Measurements from ENCODE around the gene CPZ. TPM values are rescaled to one million over a fixed set of nuclear protein-coding genes. Genes with fewer than 3 reads are reported as not detected.

CPZ gene
- total RNA-seq, 4 donors from 2014 or later: 1.2 to 2.0 (median 1.5) TPM; not detected in 1

DNA sequence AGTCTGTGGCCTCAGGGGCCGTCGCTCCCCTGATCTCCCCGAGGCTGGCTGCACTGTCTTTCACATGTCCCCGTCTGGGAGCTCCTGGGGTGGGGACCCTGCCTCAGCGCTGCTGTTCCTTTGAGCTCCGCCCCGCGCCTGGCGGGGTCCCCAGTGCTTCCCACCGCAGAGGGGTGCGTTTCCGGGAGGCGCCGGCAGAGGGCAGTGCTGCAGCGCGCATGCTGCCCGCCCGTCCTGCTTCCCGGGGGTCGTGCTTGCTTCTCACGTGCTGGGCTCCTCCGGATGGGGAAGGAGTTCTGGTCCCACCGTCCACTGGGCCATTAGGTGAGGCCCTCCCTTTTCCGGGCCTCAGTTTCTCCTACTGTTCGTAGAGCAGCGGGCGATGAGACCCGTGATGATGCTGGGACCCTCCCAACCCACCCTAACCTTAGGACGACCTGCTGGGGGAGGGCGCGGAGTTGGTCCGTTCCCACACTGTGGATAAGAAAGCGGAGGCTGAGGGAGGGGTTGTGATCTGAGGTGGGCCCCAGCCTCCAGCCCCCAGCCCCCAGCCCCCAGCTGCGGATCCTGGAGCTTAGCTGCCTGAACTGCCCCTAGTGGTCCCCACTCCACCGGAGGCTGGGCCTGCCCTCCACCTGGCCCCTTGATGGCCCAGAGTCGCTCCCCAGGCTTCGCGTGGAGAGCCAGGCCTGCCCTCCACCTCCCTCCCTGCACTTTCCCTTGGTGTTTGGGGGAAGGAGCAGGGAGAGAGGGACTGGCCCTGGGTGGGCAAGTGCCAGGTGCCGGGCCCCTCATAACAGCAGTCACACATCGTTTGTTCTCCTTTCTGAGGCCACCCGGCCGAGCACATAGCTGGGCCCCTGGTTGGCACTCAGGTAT, 15.3 kb downstream of the CPZ start:
- no peaks in the 10 kb centered on the region for H3K9me3 ChIP-seq
- no peak overlapping the region for H3K27ac ChIP-seq
- H3K4me3 ChIP-seq: no peak overlapping the region
- TF ChIP-seq POLR2A (IDR thresholded peaks at IDR 0.05): no peak
- TF ChIP-seq, protein P1, sequence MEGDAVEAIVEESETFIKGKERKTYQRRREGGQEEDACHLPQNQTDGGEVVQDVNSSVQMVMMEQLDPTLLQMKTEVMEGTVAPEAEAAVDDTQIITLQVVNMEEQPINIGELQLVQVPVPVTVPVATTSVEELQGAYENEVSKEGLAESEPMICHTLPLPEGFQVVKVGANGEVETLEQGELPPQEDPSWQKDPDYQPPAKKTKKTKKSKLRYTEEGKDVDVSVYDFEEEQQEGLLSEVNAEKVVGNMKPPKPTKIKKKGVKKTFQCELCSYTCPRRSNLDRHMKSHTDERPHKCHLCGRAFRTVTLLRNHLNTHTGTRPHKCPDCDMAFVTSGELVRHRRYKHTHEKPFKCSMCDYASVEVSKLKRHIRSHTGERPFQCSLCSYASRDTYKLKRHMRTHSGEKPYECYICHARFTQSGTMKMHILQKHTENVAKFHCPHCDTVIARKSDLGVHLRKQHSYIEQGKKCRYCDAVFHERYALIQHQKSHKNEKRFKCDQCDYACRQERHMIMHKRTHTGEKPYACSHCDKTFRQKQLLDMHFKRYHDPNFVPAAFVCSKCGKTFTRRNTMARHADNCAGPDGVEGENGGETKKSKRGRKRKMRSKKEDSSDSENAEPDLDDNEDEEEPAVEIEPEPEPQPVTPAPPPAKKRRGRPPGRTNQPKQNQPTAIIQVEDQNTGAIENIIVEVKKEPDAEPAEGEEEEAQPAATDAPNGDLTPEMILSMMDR (IDR thresholded peaks at IDR 0.05): peak in 5 of 6 experiments; percentile 29 to 73 (median 69)
- H3K36me3 ChIP-seq: no peaks in the 10 kb centered on the region
- H3K27me3 ChIP-seq: no peaks in the 10 kb centered on the region
- DNase-seq: peak in 2 of 3 donors; percentile 54 to 60
- H3K4me1 ChIP-seq: no peaks in the 10 kb centered on the region

DNA sequence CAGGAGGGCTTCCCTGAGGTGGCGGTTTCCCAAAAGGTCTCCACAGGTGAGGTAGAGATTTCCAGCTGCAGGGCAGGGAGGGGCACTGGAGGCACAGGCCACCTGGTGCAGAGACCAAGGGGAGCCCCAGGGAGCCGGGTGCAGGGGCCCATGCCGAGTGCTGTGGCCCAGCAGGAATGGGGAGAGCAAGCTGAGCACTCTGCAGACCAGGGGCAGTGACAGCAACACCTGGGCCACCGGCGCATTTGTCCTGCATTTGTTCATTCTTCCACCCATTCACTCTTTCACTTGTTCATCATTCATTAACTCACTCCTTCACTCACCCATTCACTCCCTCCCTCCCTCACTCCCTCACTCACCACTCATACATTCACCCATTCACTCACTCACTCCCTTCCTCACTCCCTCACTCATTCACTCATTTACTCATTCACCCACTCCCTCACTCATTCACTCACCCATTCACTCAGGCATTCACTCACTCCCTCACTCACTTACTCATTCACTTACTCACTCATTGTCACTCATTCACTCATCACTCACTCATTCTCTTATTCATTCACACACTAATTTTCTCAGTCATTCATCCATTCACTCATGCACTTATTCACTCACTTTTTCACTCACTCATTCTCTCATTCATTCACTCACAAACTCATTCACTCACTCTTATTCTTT, 16.3 kb downstream of the CPZ start:
- Histone ChIP-seq H3K27ac (no peak overlapping the region), H3K9me3 (no peaks in the 10 kb centered on the region), H3K36me3 (no peaks in the 10 kb centered on the region), H3K4me1 (no peaks in the 10 kb centered on the region), H3K27me3 (no peaks in the 10 kb centered on the region), H3K4me3 (no peak overlapping the region)
- no peak for DNase-seq
- TF ChIP-seq, protein P1 (IDR thresholded peaks at IDR 0.05): no peak
- no peak for TF ChIP-seq POLR2A (IDR thresholded peaks at IDR 0.05)

DNA sequence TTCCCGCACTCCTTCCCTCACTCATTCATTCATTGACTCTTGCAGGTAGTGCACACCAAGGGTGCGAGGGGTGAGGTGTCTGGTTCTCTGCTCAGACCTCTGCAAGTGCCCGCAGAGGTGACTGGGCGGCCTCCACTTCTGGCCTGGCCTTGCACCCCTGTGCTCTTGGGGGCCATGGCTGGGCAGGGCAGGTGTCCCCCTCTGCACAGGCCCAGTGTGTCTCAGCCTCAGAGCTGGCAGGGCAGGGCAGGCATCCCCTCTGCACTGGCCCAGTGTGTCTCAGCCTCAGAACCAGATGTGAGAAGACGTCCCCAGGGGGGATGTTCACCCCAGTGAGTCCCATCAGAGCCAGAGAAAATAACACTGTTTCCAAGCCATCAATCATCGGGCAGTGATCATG, 16.8 kb downstream of the CPZ start:
- Histone ChIP-seq H3K27me3 (no peaks in the 10 kb centered on the region), H3K4me1 (no peaks in the 10 kb centered on the region), H3K36me3 (no peaks in the 10 kb centered on the region), H3K27ac (no peak overlapping the region), H3K9me3 (no peaks in the 10 kb centered on the region), H3K4me3 (no peak overlapping the region)
- TF ChIP-seq POLR2A (IDR thresholded peaks at IDR 0.05): no peak
- TF ChIP-seq, protein P1 (IDR thresholded peaks at IDR 0.05): no peak
- no peak for DNase-seq

DNA sequence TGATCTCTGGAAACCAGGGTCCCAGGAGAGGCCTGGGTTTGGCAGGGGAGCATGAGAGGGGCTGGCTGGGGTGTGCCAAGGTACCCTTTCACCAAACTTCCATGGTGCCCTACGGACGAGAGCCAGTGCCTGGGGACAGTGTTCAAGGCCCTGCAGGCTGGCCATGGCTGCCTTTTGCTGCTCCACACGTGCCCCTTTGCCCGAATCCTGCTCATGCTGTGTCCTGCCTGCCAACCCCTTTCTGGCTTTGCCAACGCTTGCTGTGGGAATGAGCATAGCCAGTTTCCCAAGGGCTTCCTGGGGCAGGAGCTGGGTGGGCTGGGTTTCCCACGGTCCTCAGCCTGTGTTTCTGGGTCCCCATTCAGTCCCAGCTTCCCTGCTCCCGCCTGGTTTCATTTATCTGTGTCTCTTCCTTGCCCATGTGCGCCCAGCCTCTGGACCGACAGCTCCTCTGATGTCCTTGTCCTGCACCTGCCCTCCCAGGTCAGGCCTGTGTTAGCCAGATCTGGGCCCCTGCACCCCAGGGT, 17.3 kb downstream of the CPZ start:
- H3K4me3 ChIP-seq: no peak overlapping the region
- DNase-seq: no peak
- no peaks in the 10 kb centered on the region for H3K27me3 ChIP-seq
- no peak overlapping the region for H3K27ac ChIP-seq
- H3K36me3 ChIP-seq: no peaks in the 10 kb centered on the region
- TF ChIP-seq POLR2A (IDR thresholded peaks at IDR 0.05): no peak
- TF ChIP-seq, protein P1 (IDR thresholded peaks at IDR 0.05): no peak
- H3K9me3 ChIP-seq: no peaks in the 10 kb centered on the region
- H3K4me1 ChIP-seq: no peaks in the 10 kb centered on the region

DNA sequence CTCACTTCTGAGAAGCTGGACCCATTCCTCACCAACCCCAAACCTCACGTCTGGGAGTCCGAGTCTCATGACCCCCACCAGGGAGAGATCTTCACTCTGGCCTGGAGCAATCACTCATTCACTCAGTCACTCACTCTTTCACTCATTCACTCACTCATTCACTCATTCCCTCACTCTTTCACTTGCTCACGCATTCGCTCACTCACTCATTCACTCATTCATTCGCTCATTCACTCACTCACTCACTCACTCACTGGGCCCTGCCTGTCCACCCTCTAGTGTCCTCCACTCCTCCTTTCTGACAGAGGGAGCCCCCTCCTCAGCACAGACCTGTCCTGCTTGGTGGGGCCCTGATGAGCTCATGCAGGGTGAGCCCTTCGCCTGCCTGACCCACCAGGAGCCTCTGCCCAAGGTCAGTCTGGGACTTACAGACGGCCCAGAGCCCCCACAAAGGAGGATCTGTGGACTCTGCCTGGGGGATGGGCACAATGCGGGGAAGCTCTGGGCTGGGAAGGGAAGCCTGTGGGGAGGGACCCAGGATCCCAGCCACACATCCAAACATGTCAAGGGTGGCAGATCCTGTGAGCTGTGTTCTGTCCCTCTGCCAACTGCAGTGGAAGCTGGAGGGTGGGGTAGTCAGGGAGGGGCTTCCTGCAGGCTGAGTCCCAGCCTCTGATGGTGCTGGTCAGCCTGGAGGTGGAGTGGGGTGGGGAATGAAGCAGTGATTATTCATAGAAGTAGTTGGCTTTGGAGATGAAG, 18.5 kb downstream of the CPZ start:
- TF ChIP-seq POLR2A (IDR thresholded peaks at IDR 0.05): no peak
- TF ChIP-seq, protein P1 (IDR thresholded peaks at IDR 0.05): no peak
- no peak for DNase-seq
- H3K27ac ChIP-seq: no peak overlapping the region
- no peaks in the 10 kb centered on the region for H3K4me1 ChIP-seq
- H3K4me3 ChIP-seq: no peak overlapping the region
- H3K27me3 ChIP-seq: no peaks in the 10 kb centered on the region
- no peaks in the 10 kb centered on the region for H3K36me3 ChIP-seq
- no peaks in the 10 kb centered on the region for H3K9me3 ChIP-seq

All from Peyer's patch (tissue), 4 donors.